ENCODE results near the gene CEP44.
A peak's percentile ranks its signal among the peaks of the same experiment; 100 is the strongest.
"Not testable (repeated sequence)": the region's sequence is repeated elsewhere in the genome, so short reads cannot be mapped to it uniquely, and the experiment has no call there.

The CEP44 gene

DNA sequence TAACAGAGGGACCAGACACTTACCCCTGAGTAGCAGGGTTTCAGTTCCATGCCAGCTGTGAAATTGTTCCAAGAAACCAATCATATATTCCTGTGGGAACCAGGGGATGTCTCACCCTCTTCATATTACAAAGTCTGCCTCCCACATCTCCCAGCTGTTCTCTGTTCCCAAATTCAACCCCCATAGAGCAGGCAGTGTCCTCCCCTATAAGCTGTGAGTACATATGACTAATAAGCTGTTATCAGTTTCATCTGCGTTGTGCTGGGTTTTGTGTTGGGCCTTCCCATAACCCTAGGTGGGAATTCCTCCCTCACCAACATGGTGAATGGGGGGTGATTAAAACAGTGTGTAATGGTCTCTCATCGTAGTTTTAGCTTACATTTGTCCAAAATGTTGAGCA lies 41.0 kb downstream of the CEP44 start:
- peak in 1 of 2 experiments; percentile 79 for DNase-seq

- no peak for DNase-seq
These were observed 49.2 kb downstream of the CEP44 start for GRCh38 chr4:174332741-174333493.

DNA sequence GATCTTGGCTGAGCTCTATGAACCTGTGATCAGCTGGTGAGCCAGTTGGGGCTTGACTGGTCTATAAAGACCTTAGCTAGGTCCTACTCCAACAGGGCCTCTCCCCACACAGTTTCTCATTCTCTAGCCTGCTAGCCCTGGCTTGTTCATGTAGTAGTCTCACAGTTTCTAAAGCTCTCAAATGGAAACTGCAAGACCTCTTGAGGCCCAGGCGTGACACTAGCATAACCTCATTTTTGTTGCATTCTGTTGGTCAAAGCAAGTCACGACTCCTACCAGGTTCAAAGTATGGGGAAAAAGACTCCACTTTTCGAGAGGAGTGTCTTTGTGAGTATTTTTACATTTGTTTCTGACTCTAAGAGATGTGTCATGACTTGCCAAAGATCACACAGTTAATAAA lies 50.9 kb downstream of the CEP44 start:
- DNase-seq = no peak

DNA sequence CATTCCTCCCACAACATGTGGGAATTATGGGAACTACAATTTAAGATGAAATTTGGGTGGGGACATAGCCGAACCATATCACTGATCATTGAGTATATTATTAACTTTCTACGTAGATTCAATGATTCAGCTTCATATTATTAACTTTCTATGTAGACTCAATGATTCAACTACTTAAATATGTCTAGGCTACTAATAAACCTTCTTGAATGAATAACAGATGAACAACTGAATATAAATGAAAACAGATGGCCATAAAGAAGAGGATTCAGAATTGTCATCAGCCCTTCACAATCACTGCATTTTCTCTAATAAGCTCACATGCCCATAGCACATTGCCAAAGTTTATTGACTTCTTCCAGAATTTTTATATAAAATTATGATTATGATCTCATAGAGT lies 57.0 kb downstream of the CEP44 start:
- DNase-seq = no peak

GRCh38 chr4:174349156-174349555 lies 65.4 kb downstream of the CEP44 start:
- DNase-seq = no peak

DNA sequence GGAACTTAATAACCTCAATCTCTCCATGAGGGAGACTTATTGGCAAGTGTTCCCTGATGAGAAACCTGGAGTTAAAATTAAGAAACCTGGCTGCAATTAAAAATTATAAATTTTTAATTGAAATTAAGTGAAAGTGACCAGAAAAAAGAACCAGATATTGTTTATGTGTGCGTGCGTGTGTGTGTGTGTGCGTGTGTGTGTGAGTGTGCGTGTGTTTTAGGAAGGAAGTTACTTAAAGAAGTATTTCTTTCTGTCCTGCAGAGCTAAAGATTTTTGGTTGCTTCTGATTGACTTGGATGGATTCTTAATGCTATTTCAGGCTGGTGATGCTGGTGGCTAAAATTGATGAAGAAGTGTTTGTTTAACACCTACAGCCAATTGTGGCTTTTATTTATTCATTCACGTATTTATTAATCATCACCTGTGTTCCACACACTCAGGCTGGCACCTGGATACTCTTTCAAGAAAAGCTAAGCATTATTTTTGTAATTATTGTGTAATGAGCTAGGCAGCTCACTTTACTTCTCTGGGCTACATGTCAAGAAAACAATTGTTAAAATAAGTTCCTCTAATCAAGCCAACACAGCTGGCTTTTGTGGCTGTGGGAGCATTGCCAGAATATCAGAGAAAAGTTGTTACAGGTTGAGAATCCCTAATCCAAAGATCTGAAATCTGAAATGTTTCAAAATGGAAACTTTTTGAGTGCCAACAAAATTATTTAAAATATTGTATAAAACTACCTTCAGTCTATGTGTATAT lies 68.5 kb downstream of the CEP44 start:
- no peak for DNase-seq

DNA sequence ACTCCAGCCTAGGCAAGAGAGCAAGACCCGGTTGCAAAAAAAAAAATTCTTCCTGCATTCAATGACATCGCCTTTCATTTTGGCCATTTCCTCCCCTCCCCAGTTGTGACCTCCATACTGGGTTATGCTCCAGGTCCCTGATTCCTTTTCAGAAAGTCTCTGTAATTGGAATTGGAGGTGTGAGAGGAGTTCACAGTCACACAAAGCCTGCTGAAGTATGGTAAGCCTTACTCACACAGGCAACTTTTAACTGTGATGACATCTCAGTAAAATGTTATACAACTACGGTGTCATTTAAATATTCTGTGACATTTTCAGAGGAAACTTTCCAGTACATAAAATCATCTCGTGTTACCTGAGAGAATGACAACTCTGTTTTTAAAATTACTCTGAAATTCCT lies 73.6 kb downstream of the CEP44 start:
- no peak for DNase-seq

DNA sequence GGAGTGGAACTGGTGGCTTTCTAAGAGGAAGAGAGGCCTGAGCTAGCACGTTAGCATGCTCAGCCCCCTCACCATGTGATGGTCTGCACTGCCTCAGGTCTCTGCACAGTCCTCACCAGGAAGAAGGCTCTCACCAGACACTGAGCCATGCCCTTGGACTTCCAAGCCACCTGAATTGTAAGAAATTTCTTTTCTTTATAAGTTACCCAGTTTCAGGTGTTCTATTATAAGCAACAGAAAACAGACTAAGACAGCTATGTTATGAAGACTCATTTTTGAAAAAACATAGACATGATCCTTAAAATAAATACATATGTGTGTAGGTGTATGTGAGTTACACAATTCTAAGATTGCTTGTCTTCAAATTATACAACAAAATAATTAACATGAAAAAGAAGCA lies 74.7 kb downstream of the CEP44 start:
- no peak for DNase-seq

DNA sequence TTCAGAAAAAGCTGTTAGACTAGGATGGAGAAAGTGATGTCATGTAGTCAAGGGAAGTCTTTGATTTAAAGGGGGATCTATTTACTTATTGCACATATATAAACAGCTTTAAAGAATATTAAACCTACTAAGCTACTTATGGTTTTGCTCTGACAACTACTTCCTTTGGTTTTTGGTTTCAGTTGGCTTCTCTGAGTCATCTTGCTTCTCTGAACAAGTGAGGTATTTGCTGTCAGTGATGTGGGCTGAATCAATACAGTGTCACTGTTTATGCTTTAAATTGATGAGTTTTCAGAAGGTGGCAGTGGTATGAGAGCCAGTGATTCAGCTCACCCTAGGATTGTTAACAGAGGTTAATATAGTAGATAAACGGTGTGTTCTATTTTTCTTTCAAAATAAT lies 75.1 kb downstream of the CEP44 start:
- DNase-seq = no peak

DNA sequence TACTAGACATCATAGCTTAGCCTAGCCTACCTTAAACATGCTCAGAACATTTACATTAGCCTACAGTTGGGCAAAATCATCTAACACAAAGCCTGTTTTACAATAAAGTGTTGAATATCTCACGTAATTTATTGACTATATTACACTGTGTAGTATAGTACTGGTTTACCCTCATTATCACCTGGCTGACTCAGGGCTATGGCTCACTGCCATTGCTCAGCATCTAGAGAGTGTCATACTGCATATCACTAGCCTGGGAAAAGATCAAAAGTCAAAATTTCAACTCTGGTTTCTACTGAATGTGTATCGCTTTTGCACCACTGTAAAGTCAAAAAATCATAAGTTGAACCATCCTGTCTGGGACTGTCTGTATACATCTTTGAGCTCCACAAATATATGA lies 78.6 kb downstream of the CEP44 start:
- DNase-seq = no peak

DNA sequence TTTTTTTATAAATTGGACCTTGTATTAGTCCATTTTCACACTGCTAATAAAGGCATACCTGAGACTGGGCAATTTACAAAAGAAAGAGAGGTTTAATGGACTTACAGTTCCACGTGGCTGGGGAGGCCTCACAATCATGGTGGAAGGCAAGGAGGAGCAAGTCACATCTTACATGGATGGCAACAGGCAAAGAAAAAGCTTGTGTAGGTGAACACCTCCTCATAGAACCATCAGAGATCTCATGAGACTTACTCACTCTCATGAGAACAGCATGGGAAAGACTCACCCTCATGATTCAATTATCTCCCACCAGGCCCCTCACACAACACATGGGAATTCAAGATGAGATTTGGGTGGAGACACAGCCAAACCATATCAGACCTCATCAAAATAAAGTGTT lies 80.1 kb downstream of the CEP44 start:
- DNase-seq = not testable (repeated sequence)

GRCh38 chr4:174365018-174365587 lies 81.4 kb downstream of the CEP44 start:
- DNase-seq = peak in 1 of 2 experiments; percentile 6

- DNase-seq = no peak
These were observed 86.3 kb downstream of the CEP44 start for GRCh38 chr4:174369985-174370384.

DNA sequence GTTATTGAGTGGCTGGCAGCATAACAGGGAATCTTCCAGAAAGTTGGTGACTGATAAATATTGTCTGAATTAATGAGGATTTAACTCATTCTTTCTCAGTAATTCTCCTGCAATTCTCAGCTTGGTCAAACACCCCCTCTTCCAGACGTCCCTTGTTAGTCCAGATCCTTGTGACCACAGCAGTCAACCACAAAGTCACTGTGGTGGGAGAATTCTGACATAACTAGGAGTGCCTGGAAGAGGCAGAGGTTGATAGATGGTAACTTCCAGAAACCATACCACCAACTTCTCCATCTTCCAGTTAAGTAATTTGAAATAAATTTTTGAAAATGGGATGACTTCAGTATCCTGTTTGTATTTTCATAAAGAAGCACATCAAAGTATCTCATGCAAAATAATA lies 90.1 kb downstream of the CEP44 start:
- DNase-seq = no peak

GRCh38 chr4:174375422-174375821 lies 91.7 kb downstream of the CEP44 start:
- DNase-seq = no peak

DNA sequence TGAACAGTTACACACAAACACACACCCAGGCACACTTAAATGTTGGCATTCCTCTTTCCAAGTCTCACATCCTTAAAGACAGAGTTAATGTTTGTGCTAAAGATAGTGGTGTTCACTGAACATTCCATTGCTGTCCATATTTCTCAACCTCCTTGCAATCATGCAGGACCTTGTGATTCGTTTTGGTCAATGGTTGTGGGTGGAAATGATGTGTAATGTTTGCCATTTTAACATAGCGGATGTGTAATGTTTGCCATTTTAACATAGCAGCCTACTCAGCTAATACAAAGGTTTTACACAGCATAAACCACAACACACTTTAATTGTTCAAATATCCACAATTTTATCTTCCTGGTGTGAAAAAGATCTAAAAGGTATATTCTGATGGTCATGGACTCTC lies 93.9 kb downstream of the CEP44 start:
- no peak for DNase-seq

DNA sequence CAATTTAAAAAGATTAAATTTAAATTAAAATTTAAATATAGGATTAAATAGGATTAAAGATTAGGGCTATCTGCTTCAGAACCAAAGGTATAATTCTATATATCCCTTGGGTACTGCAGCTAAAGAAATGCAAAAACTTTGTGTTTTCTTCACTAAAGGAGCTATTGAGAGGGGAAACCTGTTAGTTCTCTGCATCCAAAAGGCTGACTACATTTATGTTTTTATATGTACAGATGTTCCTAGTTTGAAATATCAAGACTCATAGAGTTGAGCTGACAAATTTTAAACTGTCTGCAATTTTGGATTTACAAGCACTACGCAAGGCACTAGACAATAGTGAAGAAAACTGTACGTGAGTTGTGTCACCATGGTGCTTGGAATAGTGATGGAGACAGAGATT lies 95.2 kb downstream of the CEP44 start:
- no peak for DNase-seq

GRCh38 chr4:174380206-174380605 lies 96.5 kb downstream of the CEP44 start:
- DNase-seq = peak in 1 of 2 experiments; percentile 37

- no peak for DNase-seq
These were observed 97.2 kb downstream of the CEP44 start for GRCh38 chr4:174380699-174381439.

DNA sequence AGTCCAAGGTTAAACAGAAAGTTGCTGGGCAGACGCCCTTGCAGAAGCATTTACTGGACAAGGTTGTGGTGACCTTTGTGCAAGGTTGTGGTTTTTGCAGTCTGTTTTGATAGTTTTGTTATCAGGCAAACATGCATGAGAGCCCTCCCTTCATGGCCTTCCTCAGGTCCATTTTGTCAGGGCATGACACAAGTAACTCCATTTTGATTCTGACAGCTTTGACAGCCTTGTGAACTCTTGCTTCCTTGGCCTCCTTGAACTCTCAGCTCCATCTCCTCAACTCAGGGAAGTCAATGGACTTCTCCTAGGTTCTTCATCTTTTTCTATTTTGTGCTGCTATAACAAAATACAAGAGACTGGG lies 97.7 kb downstream of the CEP44 start:
- DNase-seq = no peak
